GM18867 (cell line): Measurements from ENCODE around the gene NCK2.

Source experiments
- ATAC-seq: cut with Tn5 transposase; IDR thresholded peaks from one replicate; pipeline ENCODE4 v1.9.1; 2021; ENCODE audit warnings: mild to moderate bottlenecking, moderate library complexity; ENCODE audit not compliant: unreplicated experiment

The NCK2 gene

DNA sequence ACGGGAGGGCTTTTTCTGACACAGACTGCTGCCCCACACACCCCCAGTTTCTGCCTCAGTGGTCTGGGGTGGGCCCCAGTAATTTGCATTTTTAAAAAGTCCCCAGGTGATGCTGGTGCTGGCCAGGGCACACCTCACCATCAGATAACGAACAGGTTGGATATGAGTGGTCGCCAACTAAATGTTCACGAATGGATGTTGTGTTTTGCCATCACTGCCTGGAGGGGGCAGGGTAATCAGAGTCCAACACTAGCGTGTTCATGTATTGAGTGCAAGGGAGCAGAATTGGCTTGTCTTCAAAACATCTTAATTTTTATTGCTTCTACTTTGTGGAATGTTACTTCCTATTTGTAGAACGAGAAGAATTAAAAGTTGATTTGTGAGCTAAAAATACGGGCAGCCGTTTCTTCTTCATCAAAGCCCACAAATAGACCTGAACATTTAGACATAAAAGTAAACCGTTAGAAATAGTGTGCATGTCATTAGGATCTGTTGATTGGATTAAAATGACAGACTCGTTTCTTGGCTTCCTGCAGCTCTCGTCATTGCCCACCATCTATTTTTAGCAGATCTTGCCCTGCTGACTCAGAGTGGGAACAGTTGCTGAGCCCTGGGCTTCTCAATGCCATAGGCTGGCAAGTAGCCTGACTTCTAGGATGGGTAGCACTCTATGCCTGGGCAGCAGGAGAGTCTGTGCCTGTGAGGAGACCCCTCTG, 45.2 kb downstream of the NCK2 start:
- ATAC-seq = peak; percentile 77

GRCh38 chr2:105790461-105791149, 45.9 kb downstream of the NCK2 start:
- peak; percentile 29 for ATAC-seq

- ATAC-seq = no peak
Measured at GRCh38 chr2:105791229-105791628, 46.5 kb downstream of the NCK2 start.

DNA sequence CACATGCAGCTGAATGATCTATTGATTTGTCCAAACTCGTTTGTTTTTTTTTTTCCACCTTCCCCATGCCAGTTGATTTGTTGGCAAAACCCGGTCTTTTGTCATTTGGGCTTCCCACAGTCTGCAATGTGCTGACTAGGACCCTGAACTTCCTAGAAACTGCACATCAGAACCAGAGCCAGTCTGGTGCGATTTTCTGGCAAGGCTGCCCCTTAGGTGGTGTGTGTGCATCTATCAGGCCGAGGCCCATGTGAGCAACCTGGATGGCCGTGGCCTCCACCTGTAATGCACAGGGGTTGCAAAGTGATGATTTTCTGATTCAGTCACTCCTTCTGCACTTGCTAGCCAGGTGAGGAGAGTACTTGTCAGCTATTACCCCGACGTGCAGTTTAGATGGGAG, 47.8 kb downstream of the NCK2 start:
- ATAC-seq = no peak

DNA sequence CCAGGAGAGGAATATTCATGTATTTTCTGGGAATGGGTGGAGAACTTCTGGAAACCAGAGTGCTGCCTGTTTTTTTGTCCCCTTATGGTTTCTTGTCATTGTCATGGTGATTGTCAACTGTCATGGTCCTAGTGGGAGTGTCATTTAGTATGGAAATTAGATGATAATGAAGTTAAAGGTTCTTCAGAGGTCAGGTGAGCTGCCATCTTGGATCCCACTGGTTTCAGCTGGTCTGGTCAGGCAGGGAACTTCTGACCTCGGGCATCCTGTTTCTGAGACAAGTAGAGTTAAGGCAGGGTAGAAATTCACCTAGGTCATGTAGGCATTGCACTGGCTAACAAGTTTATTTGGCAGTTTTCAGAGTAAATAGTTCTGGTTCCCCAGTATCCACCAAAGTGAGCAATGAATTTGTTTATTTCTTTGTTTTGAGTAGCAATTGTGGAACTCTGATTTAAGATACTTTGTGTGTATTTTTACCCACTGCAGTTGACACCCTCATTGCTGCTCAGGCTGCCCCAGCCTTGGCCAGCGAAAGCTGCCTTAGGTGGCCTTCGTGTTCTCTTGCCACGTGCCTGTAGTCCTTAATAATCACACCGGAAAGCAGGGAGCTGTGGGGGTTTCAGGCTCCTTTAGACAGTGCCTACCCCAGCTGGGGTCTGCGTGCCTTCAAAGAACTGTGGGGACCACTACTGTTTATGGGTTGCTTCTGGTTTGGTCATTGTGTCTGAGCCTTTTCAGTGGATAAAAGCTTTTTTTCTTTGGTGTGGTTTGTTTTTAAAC, 48.7 kb downstream of the NCK2 start:
- ATAC-seq = no peak

DNA sequence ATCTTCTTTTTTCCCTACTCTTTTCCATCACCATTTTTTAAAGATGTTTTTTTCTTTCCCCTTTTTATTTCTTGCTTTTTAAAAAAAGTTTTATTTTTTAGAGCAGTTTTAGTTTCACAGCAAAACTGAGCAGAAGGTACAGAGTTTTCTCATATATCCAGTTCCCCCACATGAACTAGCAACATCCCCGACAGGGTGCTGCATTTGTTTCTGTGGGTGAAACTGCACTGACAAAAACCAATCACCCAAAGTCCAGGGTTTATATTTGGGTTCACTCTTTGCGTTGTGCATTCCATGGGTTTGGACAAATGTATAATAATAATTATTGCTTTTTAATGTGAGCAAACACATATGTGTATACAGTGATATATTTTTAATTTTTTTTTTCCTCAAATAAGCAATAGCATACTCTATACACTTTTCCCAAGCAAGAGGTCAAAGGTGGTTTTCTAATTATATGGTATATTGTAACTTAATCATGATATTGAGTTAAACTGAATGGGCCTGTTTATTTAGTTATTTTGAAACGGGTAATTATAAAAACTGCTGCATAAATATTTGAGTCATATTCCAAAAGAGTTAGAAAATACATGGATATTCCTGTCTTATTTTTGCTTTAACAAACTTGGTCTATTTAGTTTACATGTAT, 50.3 kb downstream of the NCK2 start:
- no peak for ATAC-seq

DNA sequence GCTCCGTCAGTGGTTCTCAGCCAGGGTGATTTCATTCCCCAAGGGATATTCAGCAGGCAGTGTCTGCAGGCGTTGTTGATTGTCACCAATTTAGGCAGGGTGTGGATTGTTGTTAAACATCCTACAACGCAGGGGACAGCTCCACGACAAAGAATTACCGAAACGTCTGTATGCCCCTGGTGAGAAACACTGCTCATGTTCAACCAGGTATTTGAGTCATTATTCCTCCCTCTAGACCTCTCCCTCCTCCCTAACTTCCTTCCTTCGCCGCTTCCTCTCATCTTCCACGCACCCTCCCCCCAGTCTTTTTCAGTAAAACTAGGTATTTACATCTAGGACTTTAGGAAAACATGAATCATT, 50.8 kb downstream of the NCK2 start:
- no peak for ATAC-seq

GRCh38 chr2:105796131-105796638, 51.5 kb downstream of the NCK2 start:
- peak; percentile 23 for ATAC-seq

GRCh38 chr2:105796791-105797190, 52.1 kb downstream of the NCK2 start:
- ATAC-seq = no peak

- ATAC-seq = peak; percentile 51
Measured at GRCh38 chr2:105797298-105797819, 52.6 kb downstream of the NCK2 start.

GRCh38 chr2:105798595-105798994, 53.9 kb downstream of the NCK2 start:
- peak; percentile 45 for ATAC-seq

DNA sequence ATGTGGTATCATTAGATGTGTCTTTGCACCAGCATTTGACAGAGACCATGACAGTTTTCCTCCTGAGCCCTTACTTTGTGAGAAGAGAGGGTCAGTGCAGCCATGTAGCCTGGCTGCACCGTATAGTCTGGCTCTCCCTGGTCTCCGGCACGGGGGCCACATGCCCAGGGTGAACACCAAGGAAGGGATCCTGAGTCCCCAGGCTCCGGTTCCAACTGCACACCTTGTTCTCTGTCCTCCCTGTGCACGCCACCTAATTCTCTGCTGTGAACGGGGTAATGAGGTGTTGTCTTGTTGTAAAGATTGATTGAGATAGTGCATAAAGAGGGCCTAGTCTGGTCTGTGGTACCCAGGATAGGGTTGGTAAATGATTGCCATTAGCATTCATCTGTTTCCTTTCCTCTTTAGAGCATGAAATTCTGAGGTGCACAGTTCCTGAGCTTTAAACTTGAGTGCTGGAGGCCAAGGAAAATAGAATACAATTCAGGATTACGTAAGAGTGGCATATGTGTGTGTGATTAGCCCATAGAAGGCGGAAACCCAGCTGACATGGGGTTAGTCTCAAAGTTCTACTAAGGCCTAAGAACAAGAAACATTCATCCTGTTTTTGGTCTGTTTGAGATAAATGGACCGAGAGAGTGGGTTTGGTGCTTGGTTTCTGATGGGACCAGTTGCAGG, 55.5 kb downstream of the NCK2 start:
- no peak for ATAC-seq

- no peak for ATAC-seq
Measured at GRCh38 chr2:105800953-105801635, 56.4 kb downstream of the NCK2 start.

DNA sequence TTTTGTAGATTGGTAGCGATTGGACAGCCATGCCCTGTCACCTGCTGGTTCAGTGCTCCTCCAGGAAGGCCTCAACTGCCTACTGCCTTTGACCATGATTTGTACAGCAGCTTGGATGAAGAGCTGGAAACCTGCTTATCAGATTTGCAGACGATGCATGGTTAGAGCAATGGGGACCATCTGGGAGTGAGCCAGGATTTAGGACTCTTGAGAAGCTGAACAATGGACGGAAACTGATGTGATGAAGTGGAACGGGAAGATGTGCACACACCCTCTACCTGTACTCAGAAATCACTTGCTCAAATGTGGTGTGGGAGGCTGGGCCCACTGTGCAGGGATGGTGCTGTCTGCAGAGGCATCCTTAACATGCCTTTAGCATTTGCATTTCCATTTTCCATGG, 57.2 kb downstream of the NCK2 start:
- ATAC-seq = no peak

DNA sequence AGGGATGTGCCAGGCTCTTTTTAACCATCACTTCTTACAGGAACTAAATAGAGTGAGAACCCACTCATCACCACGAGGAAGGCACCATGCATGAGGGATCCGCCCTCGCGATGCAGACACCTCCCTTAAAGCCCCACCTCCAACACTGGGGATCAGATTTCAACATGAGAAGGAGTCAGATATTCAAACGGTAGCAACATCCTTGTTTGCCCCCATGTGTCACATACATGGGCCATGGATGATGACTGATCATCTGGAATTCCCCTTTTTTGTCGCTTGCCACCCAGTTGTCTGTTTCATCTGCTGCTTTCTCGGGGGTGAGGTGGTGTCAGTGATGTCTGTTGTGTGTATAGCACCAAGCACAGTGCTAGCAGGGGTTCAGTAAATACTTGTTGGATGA, 57.9 kb downstream of the NCK2 start:
- ATAC-seq = peak; percentile 49

DNA sequence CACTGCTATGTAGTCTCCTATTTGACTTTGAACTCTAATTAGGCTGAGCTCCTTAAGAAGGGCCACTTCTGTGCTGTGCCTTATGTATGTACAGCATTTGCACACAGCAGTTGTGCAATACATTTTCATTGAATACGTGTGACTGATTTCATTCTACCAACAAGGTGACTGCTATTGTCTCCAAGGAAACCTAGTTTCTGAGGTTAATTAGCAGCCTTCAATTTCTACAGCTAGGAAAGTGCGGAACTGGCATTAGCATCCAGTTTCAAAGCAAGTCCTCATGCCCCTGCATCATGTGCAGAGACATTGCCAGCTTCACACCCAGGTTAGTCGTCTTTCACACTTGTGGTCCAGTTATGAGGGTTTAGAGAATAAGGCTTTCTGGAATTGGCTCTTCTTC, 58.6 kb downstream of the NCK2 start:
- ATAC-seq = peak; percentile 65

DNA sequence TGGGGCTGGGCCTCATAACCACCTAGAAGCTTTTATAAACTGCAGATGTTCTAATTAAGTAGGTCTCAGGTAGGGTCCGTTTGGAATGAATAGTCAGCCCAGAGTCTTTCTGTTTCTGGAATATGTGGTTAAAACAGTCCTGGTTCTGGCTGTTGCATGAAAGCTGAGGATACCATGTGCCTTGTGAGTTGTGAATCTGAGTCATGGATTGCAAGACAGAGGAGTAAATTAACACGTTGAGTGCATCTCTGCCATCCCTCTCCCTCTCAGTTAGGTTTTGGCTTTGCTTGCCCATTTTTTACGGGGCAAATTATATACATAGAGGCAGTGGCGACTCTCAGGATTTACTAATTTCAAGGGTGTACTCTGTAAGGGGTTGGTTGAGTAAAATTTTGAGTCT, 59.1 kb downstream of the NCK2 start:
- no peak for ATAC-seq

DNA sequence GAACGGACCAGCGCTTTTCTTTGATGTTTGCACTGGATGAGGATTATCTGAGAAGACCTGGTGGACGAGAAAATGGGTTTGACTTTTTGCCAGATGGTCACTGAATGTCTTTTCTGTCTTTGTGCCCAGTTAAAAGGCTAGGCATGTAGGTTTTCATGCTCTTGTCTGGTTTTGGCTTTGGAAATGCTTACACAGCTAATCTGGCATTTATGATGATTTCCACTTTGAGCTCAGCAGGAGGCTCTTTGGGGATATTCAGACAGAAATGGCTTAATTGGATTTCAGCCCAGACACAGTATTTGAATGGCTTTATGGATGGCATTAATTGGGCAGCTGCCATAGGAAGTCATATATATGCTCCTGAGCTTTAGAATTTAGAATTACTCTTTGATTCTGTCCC, 59.6 kb downstream of the NCK2 start:
- ATAC-seq = no peak

GRCh38 chr2:105806996-105807395, 62.3 kb downstream of the NCK2 start:
- no peak for ATAC-seq
